Hematopoietic multipotent progenitor cell treated with erythropoietin and hydrocortisone succinate and interleukin-3 and kit ligand, for 15 days (in vitro differentiated cells): ENCODE measurements around the gene FOXP1.

Experiments used
- DNase-seq: peaks from one replicate; pipeline ENCODE4 v3.0.0-alpha.2; 2015; ENCODE audit warnings: low spot score

FOXP1 gene

DNA sequence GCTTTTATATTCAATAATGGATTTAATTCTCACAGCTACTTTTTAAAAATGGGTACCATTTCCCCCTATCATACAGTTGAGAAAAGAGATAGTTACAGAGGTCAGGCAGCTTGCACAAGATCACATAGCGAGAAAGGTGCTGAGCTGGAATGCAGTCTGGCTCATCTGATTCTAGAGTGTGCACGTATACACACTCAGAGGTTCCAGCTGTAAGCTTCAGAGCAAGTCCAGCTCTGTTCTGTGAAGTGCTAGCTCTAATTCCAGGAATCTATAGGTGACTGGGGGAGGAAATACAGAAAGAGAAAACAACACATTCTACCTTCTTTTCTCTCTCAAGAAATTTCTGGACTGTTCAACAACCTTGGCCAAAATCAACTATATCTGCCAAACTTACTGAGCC, 318.7 kb downstream of the FOXP1 start:
- no peak for DNase-seq

DNA sequence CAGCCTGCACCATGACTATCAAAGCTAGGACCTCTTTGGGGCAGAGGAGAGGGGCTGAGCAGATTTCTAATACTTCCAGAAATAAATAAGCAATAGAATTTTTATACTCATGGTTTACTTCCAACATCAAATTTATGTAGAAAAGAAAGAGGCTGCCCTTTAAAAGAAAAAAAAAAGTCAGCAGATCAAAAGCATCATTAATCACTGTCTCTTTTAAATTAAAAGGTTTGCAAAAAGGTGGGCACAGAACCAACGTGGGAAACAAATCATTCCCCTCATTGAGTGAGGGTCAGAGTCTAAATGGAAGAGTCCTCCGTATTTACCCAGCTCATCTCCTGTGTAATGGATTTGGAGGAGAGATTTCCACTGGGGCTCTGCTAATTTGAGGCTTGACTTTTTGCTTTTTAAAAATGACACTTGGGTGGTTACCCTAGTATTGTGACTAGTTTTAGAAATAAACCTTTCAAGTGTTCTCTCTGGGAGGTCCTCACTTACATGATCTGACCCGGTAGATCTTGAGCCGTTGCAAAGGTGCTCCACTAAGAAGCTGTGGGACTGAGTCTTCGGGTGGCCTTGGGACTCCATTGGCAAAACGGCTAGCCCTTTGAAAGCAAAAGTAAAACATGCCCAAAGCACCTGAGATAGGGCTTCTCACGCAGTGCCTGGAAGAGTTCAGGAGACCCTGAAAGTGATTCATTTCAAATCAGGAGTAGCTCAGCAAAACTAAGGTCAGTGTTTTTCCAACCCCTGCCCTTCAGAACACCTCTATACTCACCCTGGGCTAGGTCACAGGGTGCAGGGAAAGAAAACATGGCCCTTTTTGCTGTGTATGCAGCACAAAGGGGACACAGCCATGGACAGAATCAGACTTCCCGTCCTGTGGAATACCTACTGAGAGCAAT, 320.9 kb downstream of the FOXP1 start:
- no peak for DNase-seq

DNA sequence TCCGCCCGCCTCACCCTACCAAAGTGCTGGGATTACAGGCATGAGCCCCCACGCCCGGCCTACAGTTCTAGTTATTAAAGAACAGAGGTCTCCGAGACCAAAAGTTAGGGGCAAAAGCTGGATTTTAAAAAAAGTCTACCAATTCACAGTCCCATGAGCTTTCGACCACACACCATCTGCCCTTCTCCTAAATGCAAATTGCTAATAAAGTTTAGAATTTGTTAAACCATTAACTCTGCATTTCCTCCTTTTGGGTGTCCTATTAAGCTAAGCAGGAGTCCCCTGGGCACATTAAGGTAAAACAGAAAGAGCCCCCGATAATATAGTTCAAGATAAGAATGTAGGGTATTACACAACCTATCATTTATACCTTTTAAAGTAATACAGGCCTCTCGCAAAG, 322.7 kb downstream of the FOXP1 start:
- DNase-seq, result no peak

DNA sequence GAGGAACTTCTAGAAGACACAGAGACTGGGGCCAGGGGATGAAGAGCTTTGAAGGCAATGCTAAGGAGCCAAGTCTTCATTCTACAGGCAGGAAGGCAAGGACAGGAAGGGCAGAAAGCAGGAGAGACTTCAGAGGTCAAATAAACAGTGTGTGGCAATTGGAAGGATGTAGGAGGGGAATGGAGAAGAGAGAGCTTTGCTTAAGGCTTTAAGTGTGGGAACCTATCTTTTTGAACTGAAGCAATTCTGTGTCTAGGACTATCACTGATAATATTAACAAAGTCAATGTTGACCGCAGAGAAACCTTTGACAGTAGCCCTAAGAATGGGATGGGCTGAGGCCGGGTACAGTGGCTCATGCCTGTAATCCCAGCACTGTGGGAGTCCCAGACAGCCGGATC, 325.0 kb downstream of the FOXP1 start:
- DNase-seq, result no peak

DNA sequence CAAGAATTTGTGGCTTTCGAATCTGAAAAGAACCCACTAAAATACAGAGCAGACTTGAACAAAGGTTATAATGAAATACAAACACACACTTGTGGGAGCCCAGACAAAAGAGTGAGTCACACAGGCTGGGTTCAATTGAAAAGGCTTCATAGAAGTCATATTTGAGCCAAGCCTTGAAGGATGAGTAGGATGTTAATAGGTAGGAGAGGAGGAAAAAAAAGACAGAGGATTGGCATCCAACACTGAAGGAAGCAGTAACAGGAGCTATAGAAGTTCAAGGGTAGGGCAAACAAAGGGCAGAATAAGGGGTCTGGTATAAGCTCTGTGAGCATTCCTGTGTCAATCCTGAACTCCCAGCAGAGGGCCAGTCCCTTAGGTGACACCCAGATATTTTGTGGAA, 325.4 kb downstream of the FOXP1 start:
- DNase-seq, result no peak

DNA sequence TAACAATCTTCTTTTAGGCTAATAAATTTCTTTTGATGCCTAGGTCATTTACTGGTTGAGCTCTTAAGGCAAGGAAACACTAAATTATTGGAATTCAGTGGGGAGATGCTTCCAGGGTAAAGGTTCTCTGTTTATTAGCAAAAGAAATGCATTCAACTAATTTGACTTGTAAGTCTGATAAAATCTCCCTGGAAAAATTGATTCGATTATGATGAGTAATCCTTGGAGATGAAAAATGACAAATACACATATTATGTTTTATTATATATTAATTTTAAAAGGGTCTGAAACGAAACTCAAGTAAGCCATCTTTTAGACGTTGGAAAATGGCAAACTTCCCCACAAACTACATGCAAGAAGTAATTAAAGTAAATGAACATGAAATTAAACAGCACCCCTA, 328.0 kb downstream of the FOXP1 start:
- no peak for DNase-seq

DNA sequence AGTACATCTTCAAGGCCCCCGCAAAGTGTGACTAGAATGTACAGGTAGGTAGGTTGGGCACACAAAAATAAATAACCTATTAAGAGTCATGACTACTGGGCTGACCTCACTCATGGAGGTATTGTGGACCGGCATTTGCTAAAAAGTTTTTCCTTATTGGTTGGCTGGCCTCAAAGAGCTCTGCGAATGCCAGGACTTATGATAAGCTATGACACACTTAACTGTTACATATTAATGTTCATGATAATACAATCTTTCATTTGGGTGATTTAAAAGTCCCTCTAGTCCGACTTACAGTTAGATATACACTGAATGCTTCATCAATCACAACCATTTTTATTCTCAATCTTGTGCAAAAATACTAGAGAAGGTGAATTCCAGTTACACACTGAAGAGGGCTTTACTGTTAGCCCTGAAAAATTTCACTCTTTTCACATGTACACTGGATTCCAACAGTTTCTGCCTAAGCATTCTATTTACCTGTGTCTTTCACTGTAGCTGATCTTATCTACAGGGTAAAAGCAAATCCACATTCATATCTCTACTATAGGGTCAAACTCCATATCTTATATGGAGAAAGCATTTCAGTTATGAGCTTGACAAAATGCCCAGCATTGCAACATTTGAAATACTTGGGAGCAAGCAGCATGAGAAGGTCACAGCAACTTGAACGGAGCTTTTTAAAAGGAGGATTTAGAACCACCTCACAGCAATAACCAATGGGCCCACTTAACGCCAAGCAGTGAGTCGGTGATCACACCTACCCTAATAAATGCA, 329.1 kb downstream of the FOXP1 start:
- no peak for DNase-seq

DNA sequence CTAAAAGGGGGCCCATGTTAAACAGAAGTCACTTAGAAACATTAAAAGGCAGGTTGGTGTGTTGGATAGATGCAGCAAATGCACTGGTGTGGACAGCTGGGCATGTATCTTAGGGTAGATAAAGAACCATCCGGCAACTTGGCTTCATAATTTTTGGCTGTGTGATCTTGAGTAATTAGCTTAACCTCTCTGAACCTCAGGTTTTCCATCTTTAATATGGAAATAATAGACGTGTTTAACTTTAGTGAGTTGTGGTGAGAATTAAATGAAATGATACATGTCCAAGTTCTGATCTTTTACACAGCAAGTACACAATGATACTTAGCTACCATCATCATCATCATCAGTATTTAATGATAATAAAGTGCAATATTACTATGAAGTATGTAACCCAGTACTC, 330.4 kb downstream of the FOXP1 start:
- DNase-seq, result no peak

DNA sequence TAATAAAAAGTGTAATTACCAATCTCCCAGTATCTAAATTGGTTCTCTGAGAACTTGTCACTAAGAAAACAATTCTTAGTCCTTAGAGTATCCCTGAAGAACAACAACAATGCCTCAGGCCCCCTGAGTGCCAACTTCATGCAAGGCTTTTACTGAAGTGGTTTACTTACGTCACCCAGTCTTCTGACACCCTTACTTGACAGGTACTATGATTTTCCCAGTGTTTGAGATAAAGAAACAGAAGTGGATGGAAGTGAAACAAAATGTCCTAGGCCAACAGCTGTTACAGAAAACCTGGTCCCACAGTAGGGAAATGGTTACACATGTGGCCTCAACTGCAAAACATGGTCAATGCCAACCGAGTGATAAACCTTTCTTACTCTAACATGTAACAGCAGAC, 331.1 kb downstream of the FOXP1 start:
- no peak for DNase-seq

DNA sequence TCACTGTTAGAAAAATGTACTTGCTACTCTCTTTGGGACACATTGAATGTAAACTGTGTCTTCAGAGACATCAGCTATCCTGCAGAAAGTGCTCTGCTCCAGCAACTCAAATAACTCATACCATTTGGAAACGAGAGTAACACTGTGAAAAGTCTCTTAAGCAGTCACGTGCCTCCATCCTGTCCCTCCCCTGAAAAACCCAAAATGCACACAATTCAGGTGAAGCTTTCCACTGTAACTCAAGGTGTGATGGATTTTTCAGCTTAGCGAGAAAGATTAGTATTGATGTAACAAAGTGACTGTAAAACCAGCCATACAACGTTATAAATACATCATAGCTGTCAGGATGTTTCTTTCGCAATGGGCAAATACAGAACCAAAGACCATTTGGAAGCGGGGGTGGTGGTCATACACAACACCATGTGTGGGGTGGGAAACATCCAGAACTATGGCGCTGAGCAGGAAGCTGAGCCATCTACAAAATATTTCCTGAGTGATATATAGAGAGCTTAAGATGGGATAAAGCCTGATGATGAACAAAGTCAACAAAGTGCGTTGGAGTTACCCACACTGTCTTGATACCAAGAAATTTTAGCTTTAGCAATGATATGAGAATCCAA, 332.3 kb downstream of the FOXP1 start:
- no peak for DNase-seq

DNA sequence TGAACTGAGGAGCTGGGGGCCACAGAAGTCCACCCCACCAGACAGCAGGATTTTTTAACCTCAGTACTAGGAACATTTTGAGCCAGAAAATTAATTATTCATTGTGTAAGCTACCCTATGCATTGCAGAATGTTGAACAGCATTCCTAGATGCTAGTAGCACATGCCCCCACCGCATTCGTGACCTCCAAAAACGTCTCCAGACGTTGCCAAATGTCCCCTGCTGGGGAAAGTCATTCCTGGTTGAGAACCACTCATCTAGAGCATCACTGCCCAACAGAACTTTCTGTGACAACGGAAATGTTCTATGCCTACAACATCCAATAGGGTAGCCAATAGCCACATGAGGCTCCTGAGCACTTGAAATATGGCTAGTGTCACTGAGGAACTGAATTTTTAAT, 333.5 kb downstream of the FOXP1 start:
- no peak for DNase-seq

DNA sequence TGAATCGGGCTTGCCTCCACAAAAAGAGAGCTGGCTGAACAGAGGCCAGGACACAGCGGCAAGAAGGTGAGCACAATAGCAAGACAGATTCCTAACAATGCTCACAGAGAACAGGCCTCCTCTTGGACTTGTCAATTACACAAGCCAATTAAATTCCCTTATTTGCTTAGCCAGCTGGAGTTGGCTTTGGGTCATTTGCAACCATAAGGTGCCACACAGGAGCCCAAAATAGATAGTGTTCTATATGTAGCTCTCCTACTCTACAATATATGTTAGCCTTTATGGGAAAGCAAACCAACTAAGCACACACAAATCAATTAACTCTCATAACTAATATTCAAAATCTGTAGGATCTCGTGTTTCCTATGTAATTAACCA, 335.6 kb downstream of the FOXP1 start:
- DNase-seq, result no peak

DNA sequence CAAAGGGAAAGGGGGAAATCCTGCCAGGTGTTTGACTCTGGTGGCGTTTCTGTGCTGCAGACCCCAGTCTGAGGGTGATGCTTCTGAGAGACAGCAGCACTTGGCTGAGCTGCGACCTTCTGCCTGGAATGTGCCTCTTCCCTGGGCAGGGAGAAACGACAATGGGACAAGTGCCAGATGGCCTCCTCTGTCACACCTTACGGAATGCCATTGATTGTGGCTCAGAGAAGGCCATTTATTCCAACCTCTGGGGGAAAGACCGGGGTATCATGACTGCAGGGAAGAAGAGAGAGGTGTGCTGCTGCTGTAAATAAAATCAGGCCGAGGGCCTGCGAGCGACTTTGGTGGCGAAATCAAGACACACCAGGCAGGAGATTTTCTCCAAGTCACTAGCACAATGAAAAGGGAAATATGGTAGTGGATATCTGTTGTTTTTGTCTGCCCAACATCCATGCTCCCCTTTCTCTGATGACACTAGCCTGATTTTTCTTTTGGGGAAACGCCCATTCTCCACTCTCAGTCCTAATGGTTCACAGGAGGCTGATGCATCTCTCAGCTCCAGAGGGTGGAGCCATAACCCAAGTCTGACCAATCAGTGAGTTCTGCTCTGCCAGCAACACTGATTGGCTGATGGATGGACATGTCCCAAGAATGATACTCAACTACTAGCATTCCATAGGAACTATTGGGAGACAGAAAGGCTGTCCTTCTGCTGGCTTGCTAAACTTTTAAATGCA, 336.1 kb downstream of the FOXP1 start:
- DNase-seq, result peak; percentile 44

DNA sequence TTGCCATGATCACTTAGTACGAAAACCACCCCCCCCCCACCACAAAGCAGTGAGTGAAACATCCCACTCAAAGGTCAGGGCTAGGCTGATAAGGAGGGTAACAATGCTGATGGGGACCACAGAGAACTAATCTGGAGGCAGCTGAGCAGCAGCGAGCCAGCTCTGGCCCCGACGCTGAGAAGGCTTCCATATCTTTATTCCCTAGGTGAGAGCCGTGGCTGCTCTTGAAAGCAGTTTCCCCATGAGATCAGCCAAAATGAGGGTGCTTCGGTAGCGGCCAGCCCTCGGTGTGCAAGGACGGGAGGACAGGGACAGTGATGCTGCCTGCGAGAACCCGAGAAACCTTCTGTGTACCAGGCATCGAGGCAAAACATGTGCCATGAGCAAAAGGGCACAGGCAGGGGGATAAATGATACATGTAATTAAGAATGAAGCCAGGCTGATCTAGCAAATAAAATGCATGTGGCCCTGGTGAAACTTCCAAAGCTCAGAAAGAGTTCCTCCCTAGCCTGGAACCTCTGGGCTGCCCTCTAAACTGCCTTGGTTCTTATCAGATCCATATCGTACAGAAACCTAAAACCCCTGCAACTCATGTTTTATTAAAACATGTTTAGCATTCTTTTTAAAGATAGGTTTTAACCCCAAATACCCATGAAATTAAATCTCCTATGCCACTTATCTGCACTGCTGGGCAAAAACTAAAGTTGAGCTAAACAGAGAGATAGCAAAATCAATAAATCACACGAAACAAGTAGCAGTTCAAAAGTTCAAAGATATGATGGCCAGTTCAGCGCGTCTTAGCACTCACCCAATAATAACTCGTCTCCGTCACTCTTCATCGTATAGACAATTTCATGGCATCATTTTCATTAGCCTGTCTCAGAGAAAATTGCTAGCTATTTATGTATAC, 337.3 kb downstream of the FOXP1 start:
- DNase-seq, result no peak

DNA sequence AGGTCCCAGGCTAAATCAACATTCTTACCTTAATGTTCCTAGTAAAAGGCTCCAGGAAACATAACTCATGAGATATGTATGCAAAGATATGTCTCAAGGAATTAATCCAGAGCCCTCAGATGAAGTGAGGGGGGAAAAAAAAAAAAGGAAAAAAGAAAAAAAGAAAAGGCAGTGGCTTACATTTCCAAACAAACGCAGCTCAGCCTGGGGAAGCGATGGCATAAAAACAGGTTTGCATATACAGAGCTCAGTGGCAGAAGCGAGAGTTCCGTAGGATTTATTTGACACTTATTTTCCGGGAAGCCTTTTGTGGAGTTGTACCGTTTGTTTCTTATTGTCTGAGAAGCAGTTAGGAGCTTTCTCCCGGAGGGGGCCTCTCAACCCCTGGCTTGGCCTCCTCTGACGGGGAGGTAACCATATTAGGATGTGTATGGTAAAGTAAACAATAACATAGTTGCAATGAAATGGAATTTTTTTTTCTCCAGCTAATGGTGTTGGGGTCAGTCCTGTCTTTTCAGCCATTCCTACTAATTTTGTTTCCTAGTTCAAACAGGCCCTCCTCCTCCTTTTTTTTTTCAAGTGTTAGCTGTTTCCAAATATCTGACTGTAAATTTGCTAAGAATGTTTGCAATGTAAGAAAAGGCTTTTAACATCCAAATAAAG, 338.6 kb downstream of the FOXP1 start:
- no peak for DNase-seq

DNA sequence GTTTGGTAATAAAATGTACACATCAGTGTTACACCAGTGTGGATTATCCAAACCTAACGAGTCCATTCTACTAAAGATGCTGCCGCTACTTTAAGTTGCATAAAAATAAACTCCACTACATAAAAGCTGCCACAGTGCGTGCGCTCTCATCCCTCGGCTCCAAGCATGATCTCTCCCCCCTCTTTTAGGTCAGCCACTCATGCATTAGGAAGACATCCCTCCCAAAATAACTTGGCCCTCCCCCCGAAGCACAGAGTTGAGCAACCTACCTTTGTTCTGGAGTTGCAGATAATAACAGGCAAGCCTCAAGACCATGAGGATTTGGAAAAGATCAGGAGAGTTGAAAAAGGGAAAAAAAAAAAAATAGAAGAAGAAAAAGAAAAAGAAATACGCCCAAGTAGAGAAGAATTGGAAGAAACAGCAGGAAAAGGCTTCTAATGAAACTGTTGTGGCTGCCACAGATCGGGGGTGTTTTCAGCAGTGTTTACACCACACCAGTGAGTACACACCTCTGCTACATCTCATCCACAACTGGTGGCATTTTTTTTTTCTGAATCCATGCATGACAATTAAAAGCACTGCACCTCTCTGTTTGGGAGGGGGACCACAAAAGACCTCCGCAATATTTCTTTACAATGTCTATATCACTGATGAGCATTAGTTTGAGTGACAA, 339.2 kb downstream of the FOXP1 start:
- no peak for DNase-seq

DNA sequence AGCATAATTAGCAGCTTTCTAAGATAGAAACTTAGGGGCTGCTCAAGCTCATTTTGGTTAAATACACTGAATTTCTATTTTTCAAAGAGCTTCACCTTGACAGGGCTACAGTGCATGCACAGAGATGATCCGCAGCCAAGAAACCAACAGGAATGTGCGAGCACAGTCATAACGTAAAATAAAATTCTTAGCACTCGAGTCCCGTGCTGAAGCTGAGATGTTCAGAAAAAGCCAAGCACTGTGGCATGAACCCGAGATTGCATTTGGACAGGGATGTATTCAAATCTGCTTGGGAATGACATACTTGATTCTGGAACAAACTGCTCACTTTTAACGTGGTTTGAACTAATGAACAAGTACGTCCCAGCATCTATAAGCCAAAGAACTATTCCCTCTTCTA, 340.3 kb downstream of the FOXP1 start:
- no peak for DNase-seq

DNA sequence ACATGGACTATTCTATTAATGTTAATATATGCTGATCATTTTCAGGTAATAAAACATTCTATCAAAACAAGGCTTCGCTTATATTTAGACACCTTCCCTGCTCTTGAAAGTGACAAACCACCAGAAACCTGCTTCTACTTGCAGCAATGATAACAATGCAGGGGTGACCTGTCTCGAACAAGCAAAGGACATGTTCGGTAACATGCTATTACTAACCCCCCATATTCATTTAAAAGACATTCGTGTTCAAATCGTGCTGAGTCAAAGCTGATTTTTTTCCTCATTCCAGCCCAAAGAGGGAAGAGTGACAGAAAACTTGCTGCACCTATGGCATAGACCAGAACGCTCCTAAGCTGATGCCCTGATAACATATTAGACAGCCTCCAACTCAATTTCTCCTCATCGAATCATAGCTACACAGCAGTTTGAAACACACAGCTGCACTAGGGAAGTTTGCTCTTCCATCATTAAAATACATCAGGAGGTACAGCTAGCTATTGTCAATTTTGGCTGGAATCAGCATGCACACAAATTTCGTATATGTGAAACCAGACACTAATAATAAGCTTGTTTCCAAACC, 341.5 kb downstream of the FOXP1 start:
- no peak for DNase-seq

DNA sequence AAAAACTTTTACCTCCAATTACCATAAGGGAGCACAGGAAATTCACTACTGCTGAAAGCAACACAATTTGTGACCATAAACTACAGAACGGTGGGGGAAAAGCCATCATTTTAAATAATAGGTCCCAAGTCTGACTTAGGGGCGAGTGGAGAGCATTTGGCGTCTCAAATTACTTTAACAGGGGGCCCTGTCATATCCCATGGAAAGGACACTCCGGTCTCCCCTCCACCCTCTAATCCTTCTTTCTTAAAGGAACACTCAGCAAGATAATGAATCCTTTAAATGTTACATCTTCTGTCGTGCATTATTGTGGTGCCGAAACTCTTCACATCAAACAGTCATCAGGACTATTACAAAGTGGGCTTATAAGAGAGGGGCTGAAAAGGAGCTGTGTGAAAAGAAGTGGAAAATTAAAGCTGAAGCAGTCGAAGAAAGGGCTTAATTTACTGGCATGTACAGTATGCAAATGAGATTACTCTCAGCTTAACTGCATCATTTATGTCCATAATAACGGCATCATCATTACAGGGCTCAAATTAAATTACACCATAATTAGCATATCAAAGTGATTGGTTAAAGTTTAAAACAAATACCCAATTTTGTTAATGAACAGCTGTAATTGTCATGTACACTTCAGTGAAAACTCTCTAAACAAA, 342.2 kb downstream of the FOXP1 start:
- no peak for DNase-seq
